Body of pancreas (tissue), 4 donors: ENCODE data around the gene GFAP. TPM values are rescaled to one million over a fixed set of nuclear protein-coding genes. Genes with fewer than 3 reads are reported as not detected.

Experiments used
- ATAC-seq: fragments of 150-250 bp; one replicate; pipeline ENCODE4 v1.9.1; 2016
- DNase-seq, 4 donors: peaks; one replicate each; pipeline ENCODE4 v3.0.0-alpha.2; 2019
- H3K27ac ChIP-seq, 4 donors: fragments of 200-600 bp; sonication (generic); 1 replicate in 3 of 4; 2 replicates in 1 of 4; pipeline versions ENCODE4 v1.5.1 to v1.6.1; 2016 to 2019; ENCODE audit warnings: mild to moderate bottlenecking in 1 of 4, mixed read lengths in 1 of 4, moderate library complexity in 1 of 4
- H3K27me3 ChIP-seq, 2 donors: fragments of 200-600 bp; sonication (generic); one replicate each; pipeline ENCODE4 v1.6.0; 2016; ENCODE audit warnings: mild to moderate bottlenecking in 1 of 2
- H3K36me3 ChIP-seq, 2 donors: fragments of 200-600 bp; sonication (generic); replicated peaks in 1 of 2; 2 replicates each; pipeline ENCODE4 v1.5.1; 2016; ENCODE audit warnings: low read depth in 2 of 2; ENCODE audit not compliant: insufficient read depth in 1 of 2
- H3K4me1 ChIP-seq: fragments of 200-600 bp; sonication (generic); one replicate; pipeline ENCODE4 v1.6.0; 2016
- H3K4me3 ChIP-seq, 2 donors: fragments of 200-600 bp; sonication (generic); 1 replicate in 1 of 2; 2 replicates in 1 of 2; pipeline ENCODE4 v1.5.1; 2016 to 2019
- H3K9me3 ChIP-seq, 3 donors: fragments of 200-600 bp; sonication (generic); 1 replicate in 2 of 3; 2 replicates in 1 of 3; pipeline ENCODE4 v1.5.1; 2016
- POLR2A ChIP-seq, 3 donors: fragments of 450-650 bp; IDR thresholded peaks; one replicate each; pipeline ENCODE4 v1.6.1; 2016; ENCODE audit warnings: antibody characterized with exemption in 3 of 3, mild to moderate bottlenecking in 2 of 3
- WGBS, 2 donors: methylation state at CpG; one replicate each; pipeline ENCODE4 v1.1.5; 2017; 5-methylcytosine and 5-hydroxymethylcytosine counted together
- intact Hi-C: fragments of 100-400 bp; cut with DNase I; formaldehyde crosslinking; loops from one replicate; pipeline ENCODE4 v1.15.1; 2023
- total RNA-seq, 2 donors: library from RNA; depleted of rRNA; stranded (reverse); fragments of >200 nt; gene quantifications; one replicate each; pipeline ENCODE4 v1.1.0, GENCODE V29; 2016
- TF ChIP-seq, protein P1 (sequence below), 7 experiments: fragments of 450-650 bp in 4 of 7; fragments of 200-600 bp in 3 of 7; sonication (generic) in 3 of 7; IDR thresholded peaks; one replicate each; pipeline ENCODE4 v1.5.1; 2016 to 2019; ENCODE audit warnings: antibody characterized with exemption in 7 of 7

The GFAP gene
- total RNA-seq, 2 donors from 2014 or later, result 2.0 to 7.0 TPM

DNA sequence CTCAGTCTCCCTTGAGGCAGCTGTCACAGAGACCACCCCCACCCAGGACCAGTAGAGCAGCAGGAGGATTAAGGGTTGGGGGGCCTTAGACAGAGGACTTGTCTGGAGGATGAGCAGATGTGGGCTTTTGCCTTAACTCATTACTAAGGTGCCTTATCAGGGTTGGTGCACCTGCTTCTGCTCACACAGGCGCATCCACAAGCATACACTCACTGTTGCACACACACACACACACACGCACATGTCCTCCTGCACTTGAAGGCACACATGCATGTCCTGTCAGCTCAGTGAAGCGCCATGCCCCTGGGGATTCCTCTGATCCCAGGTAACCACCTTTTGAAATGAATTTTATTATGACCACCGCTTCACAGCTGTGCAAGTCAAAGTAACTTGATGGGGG is 1.2 kb downstream of the GFAP start:
- WGBS, 2 donors, result 68 to 73% methylated on average over 2 to 4 of the region's 4 CpGs
- DNase-seq (no peak), ATAC-seq (no peak)
- H3K27me3 ChIP-seq, result no peaks in the 10 kb centered on the region
- intact Hi-C loops, result no loop called here
- no peak overlapping the region for H3K4me3 ChIP-seq
- H3K27ac ChIP-seq, result no peak overlapping the region
- H3K4me1 ChIP-seq, result peaks cover 34% of the 10 kb centered on the region
- H3K9me3 ChIP-seq, result no peaks in the 10 kb centered on the region
- H3K36me3 ChIP-seq, result no peaks in the 10 kb centered on the region
- TF ChIP-seq, protein P1, sequence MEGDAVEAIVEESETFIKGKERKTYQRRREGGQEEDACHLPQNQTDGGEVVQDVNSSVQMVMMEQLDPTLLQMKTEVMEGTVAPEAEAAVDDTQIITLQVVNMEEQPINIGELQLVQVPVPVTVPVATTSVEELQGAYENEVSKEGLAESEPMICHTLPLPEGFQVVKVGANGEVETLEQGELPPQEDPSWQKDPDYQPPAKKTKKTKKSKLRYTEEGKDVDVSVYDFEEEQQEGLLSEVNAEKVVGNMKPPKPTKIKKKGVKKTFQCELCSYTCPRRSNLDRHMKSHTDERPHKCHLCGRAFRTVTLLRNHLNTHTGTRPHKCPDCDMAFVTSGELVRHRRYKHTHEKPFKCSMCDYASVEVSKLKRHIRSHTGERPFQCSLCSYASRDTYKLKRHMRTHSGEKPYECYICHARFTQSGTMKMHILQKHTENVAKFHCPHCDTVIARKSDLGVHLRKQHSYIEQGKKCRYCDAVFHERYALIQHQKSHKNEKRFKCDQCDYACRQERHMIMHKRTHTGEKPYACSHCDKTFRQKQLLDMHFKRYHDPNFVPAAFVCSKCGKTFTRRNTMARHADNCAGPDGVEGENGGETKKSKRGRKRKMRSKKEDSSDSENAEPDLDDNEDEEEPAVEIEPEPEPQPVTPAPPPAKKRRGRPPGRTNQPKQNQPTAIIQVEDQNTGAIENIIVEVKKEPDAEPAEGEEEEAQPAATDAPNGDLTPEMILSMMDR (IDR thresholded peaks at IDR 0.05), result no peak
- TF ChIP-seq POLR2A (IDR thresholded peaks at IDR 0.05), result no peak

DNA sequence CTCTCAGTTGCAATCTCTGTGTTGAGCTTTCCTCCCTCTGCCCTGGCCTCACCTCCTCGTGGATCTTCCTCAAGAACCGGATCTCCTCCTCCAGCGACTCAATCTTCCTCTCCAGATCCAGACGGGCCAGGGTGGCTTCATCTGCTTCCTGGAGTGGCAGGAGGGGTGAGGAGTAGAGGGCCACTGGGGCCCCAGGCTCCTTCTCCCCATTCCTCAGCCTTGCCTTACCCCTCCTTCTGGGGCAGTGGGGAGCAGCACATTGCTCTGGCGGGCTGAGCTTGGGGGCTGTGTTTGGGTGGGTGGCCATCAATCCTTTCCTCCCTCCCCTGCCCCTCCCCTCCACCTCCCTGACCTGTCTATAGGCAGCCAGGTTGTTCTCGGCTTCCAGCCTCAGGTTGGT is 1.6 kb downstream of the GFAP start:
- H3K27ac ChIP-seq, result no peak overlapping the region
- H3K4me1 ChIP-seq, result peaks cover 34% of the 10 kb centered on the region
- no peaks in the 10 kb centered on the region for H3K9me3 ChIP-seq
- DNase-seq, result no peak
- no peaks in the 10 kb centered on the region for H3K27me3 ChIP-seq
- TF ChIP-seq POLR2A (IDR thresholded peaks at IDR 0.05), result no peak
- TF ChIP-seq, protein P1 (IDR thresholded peaks at IDR 0.05), result no peak
- WGBS, 2 donors, result 55 to 69% methylated on average over 5 to 6 of the region's 6 CpGs
- no peaks in the 10 kb centered on the region for H3K36me3 ChIP-seq
- intact Hi-C loops, result no loop called here
- ATAC-seq, result no peak
- H3K4me3 ChIP-seq, result no peak overlapping the region

DNA sequence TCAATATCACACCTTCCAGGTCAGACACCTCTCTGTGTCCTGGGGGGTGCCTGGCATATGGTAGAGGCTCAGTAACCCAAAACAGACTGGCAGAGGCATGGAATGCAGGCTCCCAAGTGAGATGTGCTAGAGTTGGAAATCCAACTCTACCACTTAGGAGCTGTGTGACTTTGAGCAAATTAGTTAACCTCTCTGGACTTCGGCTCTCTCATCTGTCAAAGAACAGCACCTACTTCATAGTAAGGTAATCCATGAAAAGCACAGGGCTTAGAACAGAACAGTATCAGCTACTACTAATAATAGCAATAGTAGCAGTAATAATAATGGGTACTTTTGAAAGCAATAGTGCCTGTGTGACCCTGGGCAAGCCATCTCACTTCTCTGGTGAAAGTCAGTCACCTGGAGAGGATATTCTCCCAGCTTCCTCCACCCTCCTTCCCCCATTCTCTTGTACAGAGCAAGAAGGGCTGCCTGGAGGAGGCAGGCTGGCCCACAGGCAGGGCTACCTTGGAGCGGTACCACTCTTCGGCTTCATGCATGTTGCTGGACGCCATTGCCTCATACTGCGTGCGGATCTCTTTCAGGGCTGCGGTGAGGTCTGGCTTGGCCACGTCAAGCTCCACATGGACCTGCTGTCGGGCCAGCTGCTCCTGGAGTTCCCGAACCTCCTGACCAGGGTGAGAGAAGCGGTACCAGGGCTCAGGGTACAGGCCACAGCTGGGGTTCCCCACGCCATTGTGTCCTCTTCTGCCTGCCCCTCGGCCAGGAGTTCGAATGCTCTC is 2.3 kb downstream of the GFAP start:
- DNase-seq, result no peak
- TF ChIP-seq POLR2A (IDR thresholded peaks at IDR 0.05), result no peak
- TF ChIP-seq, protein P1 (IDR thresholded peaks at IDR 0.05), result no peak
- Histone ChIP-seq H3K4me1 (peaks cover 34% of the 10 kb centered on the region), H3K36me3 (no peaks in the 10 kb centered on the region), H3K9me3 (no peaks in the 10 kb centered on the region), H3K27ac (no peak overlapping the region), H3K4me3 (no peak overlapping the region), H3K27me3 (no peaks in the 10 kb centered on the region)
- intact Hi-C loops, result no loop called here
- WGBS, 2 donors, result 71 to 74% methylated on average over 7 to 14 of the region's 14 CpGs
- no peak for ATAC-seq

DNA sequence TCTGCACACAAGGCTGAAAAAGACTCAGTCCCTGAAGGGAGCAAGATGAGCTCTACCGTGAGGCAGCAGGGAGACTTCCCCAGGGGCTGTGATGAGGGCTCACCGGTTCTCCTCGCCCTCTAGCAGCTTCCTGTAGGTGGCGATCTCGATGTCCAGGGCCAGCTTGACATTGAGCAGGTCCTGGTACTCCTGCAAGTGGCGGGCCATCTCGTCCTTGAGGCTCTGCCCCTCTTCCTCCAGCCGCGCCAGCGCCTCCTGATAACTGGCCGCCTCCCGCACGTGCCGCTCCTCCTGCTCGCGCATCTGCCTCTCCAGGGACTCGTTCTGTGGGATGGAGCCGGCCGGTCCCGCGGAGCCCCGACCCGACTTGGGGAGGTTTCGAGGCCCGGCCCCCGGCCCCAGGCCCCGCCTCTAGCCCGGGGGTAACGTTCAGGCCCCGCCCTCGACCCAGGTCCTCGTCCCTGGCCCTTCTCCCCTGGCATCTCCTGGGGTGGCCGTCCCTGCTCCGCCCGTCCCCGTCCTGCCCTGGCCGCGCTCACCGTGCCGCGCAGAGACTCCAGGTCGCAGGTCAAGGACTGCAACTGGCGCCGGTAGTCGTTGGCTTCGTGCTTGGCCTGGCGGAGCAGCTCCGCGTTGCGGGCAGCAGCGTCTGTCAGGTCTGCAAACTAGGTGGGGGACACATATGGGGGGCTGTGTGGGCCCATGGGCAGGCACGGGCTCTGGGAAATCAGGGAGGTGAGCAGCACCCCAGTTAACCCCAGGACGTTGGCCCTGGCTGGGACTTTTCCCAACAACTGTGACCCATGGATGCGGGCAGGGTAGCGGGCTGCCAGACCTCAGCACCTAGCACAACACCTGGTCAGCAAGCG is 3.9 kb downstream of the GFAP start:
- DNase-seq, result peak; percentile 67 to 78 (median 76)
- H3K27ac ChIP-seq, result no peak overlapping the region
- no peak for TF ChIP-seq POLR2A (IDR thresholded peaks at IDR 0.05)
- TF ChIP-seq, protein P1 (IDR thresholded peaks at IDR 0.05), result peak in 6 of 7 experiments; percentile 40 to 59 (median 54)
- 9% methylated on average over 40 to 45 of the region's 56 CpGs for WGBS, 2 donors
- H3K27me3 ChIP-seq, result no peaks in the 10 kb centered on the region
- no peaks in the 10 kb centered on the region for H3K36me3 ChIP-seq
- no peaks in the 10 kb centered on the region for H3K9me3 ChIP-seq
- H3K4me3 ChIP-seq, result no peak overlapping the region
- ATAC-seq, result peak; percentile 77
- intact Hi-C loops, result no loop called here
- H3K4me1 ChIP-seq, result peaks cover 20% of the 10 kb centered on the region
